HEK293T (cell line): Measurements from ENCODE around the gene CNOT1.

ENCODE experiments used
- CTCF ChIA-PET: fragments of 350-600 bp; formaldehyde crosslinking; extraction: SDS; loops from one replicate; lab custom pipeline; 2021; ENCODE audit warnings: antibody characterized with exemption, inconsistent platforms; lab: Yijun Ruan, JAX
- POLR2A ChIA-PET: fragments of 350-600 bp; formaldehyde crosslinking; extraction: SDS; loops from one replicate; lab custom pipeline; 2020; ENCODE audit warnings: antibody characterized with exemption, inconsistent platforms; lab: Yijun Ruan, JAX
- DNase-seq: peaks from one replicate; pipeline ENCODE4 v3.0.0; 2012; ENCODE audit warnings: mixed read lengths; ENCODE audit errors: extremely low spot score
- ARNT ChIP-seq: fragments of 450-650 bp; IDR thresholded peaks from 2 replicates; pipeline ENCODE4 v1.6.1; 2017; ENCODE audit warnings: mild to moderate bottlenecking
- BHLHE40 ChIP-seq: fragments of 450-650 bp; IDR thresholded peaks from 2 replicates; pipeline ENCODE4 v1.6.1; 2016; ENCODE audit warnings: mild to moderate bottlenecking, moderate library complexity, borderline replicate concordance
- CTBP1 ChIP-seq: fragments of 450-650 bp; IDR thresholded peaks from 2 replicates; pipeline ENCODE4 v1.6.1; 2016; ENCODE audit warnings: borderline replicate concordance
- ELF4 ChIP-seq: fragments of 450-650 bp; IDR thresholded peaks from 2 replicates; pipeline ENCODE4 v1.6.1; 2017; ENCODE audit warnings: antibody characterized with exemption
- FOXA1 ChIP-seq: fragments of 450-650 bp; IDR thresholded peaks from 2 replicates; pipeline ENCODE4 v1.6.1; 2016; ENCODE audit warnings: mild to moderate bottlenecking
- FOXK2 ChIP-seq: fragments of 450-650 bp; IDR thresholded peaks from 2 replicates; pipeline ENCODE4 v1.6.1; 2016; ENCODE audit warnings: mild to moderate bottlenecking
- FOXM1 ChIP-seq: fragments of 450-650 bp; IDR thresholded peaks from 2 replicates; pipeline ENCODE4 v1.6.1; 2017; ENCODE audit warnings: mild to moderate bottlenecking, borderline replicate concordance
- HDGF ChIP-seq: fragments of 450-650 bp; IDR thresholded peaks from 2 replicates; pipeline ENCODE4 v1.6.1; 2017; ENCODE audit warnings: antibody characterized with exemption, borderline replicate concordance
- L3MBTL2 ChIP-seq: fragments of 450-650 bp; conservative IDR thresholded peaks from 2 replicates; pipeline ENCODE4 v1.6.1; 2016; ENCODE audit warnings: mild to moderate bottlenecking
- LEF1 ChIP-seq: fragments of 450-650 bp; IDR thresholded peaks from 2 replicates; pipeline ENCODE4 v1.6.1; 2017; ENCODE audit warnings: mild to moderate bottlenecking, borderline replicate concordance
- NFRKB ChIP-seq: fragments of 450-650 bp; IDR thresholded peaks from 2 replicates; pipeline ENCODE4 v1.6.1; 2016; ENCODE audit warnings: mild to moderate bottlenecking, moderate library complexity
- PKNOX1 ChIP-seq: fragments of 450-650 bp; IDR thresholded peaks from 2 replicates; pipeline ENCODE4 v1.6.1; 2016
- SP1 ChIP-seq: fragments of 450-650 bp; IDR thresholded peaks from 2 replicates; pipeline ENCODE4 v1.6.1; 2017
- SUZ12 ChIP-seq: fragments of 450-650 bp; IDR thresholded peaks from 2 replicates; pipeline ENCODE4 v1.6.1; 2016; ENCODE audit warnings: mild to moderate bottlenecking
- TARDBP ChIP-seq: fragments of 450-650 bp; IDR thresholded peaks from 2 replicates; pipeline ENCODE4 v1.6.1; 2016
- ZNF384 ChIP-seq: fragments of 450-650 bp; IDR thresholded peaks from 2 replicates; pipeline ENCODE4 v1.6.1; 2016

CNOT1 gene

GRCh38 chr16:58589326-58589905 lies 40.2 kb downstream of the CNOT1 start:
- ChIA-PET CTCF (no interaction called here), POLR2A (no interaction called here)
- no peak for TF ChIP-seq ARNT
- no peak for TF ChIP-seq FOXA1
- TF ChIP-seq NFRKB, result no peak
- no peak for TF ChIP-seq PKNOX1
- no peak for TF ChIP-seq L3MBTL2
- TF ChIP-seq FOXM1, result no peak
- no peak for TF ChIP-seq LEF1
- no peak for TF ChIP-seq TARDBP
- no peak for DNase-seq

- DNase-seq, result no peak
- ChIA-PET POLR2A (interaction anchor here (0.7 kb wide), 1 partner anchor 19 kb away, joined by 3 read pairs; no protein-coding TSS in a partner anchor), CTCF (interaction anchor here (1.2 kb wide), 1 partner anchor 73 kb away, joined by 3 read pairs; no protein-coding TSS in a partner anchor)
- TF ChIP-seq FOXA1 (no peak), FOXK2 (no peak), HDGF (no peak), FOXM1 (no peak), ARNT (no peak), LEF1 (no peak), CTBP1 (no peak), PKNOX1 (no peak), SP1 (no peak)
Observed at GRCh38 chr16:58588406-58588805, 41.2 kb downstream of the CNOT1 start.

GRCh38 chr16:58586340-58587030 lies 43.1 kb downstream of the CNOT1 start:
- ChIA-PET POLR2A (no interaction called here), CTCF (no interaction called here)
- TF ChIP-seq FOXA1 (no peak), FOXM1 (no peak), LEF1 (no peak), FOXK2 (no peak), ARNT (no peak), NFRKB (no peak), CTBP1 (no peak), PKNOX1 (no peak), L3MBTL2 (no peak), BHLHE40 (no peak), ZNF384 (no peak), TARDBP (no peak), SP1 (no peak), HDGF (no peak), ELF4 (no peak), SUZ12 (no peak)
- DNase-seq, result no peak

GRCh38 chr16:58584831-58585505 lies 44.7 kb downstream of the CNOT1 start:
- TF ChIP-seq ELF4 (no peak), BHLHE40 (no peak), HDGF (no peak), LEF1 (no peak), CTBP1 (no peak), ZNF384 (no peak), TARDBP (no peak), FOXM1 (no peak), SP1 (no peak), L3MBTL2 (no peak), FOXK2 (no peak), SUZ12 (no peak), FOXA1 (no peak), ARNT (no peak), PKNOX1 (no peak)
- CTCF ChIA-PET, result no interaction called here
- POLR2A ChIA-PET, result no interaction called here
- DNase-seq, result no peak

GRCh38 chr16:58582971-58583765 lies 46.5 kb downstream of the CNOT1 start:
- CTCF ChIA-PET, result no interaction called here
- POLR2A ChIA-PET, result no interaction called here
- no peak for DNase-seq
- no peak for TF ChIP-seq ZNF384
- no peak for TF ChIP-seq ELF4
- no peak for TF ChIP-seq SUZ12
- TF ChIP-seq SP1, result no peak
- no peak for TF ChIP-seq FOXA1
- TF ChIP-seq TARDBP, result no peak
- TF ChIP-seq L3MBTL2, result no peak
- no peak for TF ChIP-seq BHLHE40
- TF ChIP-seq CTBP1, result no peak
- TF ChIP-seq HDGF, result no peak
- no peak for TF ChIP-seq ARNT
- no peak for TF ChIP-seq LEF1
- no peak for TF ChIP-seq NFRKB
- TF ChIP-seq PKNOX1, result no peak
- TF ChIP-seq FOXK2, result no peak
- TF ChIP-seq FOXM1, result no peak
